ENCODE results near the gene CCSER1.

DNA sequence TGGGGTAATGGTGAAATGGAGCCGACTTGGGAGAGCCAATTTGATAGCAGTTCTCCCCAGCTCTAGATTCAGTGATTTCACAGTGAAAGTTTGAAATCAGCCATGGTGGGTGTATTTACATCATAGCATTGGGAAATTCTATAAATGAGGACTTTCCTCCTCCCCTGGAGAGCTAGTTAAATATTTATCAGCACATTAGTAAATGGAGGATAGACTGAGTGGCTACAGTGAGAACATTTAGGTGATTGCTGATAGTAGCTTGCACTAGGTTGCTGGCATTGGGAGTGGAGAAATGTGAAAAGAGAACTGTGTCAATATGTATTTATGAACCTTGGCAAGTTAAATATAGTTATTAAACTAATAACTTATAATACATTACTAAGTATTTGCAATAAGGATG lies 347.3 kb downstream of the CCSER1 start:
- TF ChIP-seq, protein P1, sequence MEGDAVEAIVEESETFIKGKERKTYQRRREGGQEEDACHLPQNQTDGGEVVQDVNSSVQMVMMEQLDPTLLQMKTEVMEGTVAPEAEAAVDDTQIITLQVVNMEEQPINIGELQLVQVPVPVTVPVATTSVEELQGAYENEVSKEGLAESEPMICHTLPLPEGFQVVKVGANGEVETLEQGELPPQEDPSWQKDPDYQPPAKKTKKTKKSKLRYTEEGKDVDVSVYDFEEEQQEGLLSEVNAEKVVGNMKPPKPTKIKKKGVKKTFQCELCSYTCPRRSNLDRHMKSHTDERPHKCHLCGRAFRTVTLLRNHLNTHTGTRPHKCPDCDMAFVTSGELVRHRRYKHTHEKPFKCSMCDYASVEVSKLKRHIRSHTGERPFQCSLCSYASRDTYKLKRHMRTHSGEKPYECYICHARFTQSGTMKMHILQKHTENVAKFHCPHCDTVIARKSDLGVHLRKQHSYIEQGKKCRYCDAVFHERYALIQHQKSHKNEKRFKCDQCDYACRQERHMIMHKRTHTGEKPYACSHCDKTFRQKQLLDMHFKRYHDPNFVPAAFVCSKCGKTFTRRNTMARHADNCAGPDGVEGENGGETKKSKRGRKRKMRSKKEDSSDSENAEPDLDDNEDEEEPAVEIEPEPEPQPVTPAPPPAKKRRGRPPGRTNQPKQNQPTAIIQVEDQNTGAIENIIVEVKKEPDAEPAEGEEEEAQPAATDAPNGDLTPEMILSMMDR (IDR thresholded peaks at IDR 0.05) = no peak
- TF ChIP-seq EZH2 (IDR thresholded peaks at IDR 0.05; ENCODE audit: borderline replicate concordance, insufficient read depth, low read depth, low read length, poor library complexity, severe bottlenecking) = no peak

Data from B cell (primary cell).